IPS DF 6.9 (cell line): Measurements from ENCODE around the gene UPK3B.
A peak's percentile ranks its signal among the peaks of the same experiment; 100 is the strongest.
"Not testable (repeated sequence)": the region's sequence is repeated elsewhere in the genome, so short reads cannot be mapped to it uniquely, and the experiment has no call there.

ENCODE experiments used
- DNase-seq: peaks from one replicate; pipeline ENCODE4 v3.0.0-alpha.2; 2013; ENCODE audit warnings: low read depth, low spot score
- H3K27ac ChIP-seq: one replicate; pipeline ENCODE4 v1.5.1; 2013; ENCODE audit warnings: low read length, control low read depth
- H3K27me3 ChIP-seq: 2 replicates; pipeline ENCODE4 v1.6.1; 2013; ENCODE audit warnings: mild to moderate bottlenecking, low read length; ENCODE audit not compliant: control insufficient read depth, insufficient read depth
- H3K36me3 ChIP-seq: 2 replicates; pipeline ENCODE4 v1.6.1; 2013; ENCODE audit warnings: low read length; ENCODE audit not compliant: control insufficient read depth, insufficient read depth
- H3K4me1 ChIP-seq: 2 replicates; pipeline ENCODE4 v1.6.1; 2013; ENCODE audit warnings: low read length; ENCODE audit not compliant: control insufficient read depth, insufficient read depth
- H3K4me3 ChIP-seq: 2 replicates; pipeline ENCODE4 v1.5.1; 2013; ENCODE audit warnings: mild to moderate bottlenecking, low read length
- H3K9me3 ChIP-seq: 2 replicates; pipeline ENCODE4 v1.6.1; 2013; ENCODE audit warnings: low read length, inconsistent platforms; ENCODE audit not compliant: control insufficient read depth, insufficient read depth
- WGBS: extraction: QIAGEN DNeasy Blood & Tissue Kit; methylation state at CpG from one replicate; pipeline ENCODE4 v1.1.7; 2013; ENCODE audit warnings: mixed read lengths, missing lambda C conversion rate; ENCODE audit not compliant: insufficient read length, insufficient coverage; 5-methylcytosine and 5-hydroxymethylcytosine counted together

The UPK3B gene

DNA sequence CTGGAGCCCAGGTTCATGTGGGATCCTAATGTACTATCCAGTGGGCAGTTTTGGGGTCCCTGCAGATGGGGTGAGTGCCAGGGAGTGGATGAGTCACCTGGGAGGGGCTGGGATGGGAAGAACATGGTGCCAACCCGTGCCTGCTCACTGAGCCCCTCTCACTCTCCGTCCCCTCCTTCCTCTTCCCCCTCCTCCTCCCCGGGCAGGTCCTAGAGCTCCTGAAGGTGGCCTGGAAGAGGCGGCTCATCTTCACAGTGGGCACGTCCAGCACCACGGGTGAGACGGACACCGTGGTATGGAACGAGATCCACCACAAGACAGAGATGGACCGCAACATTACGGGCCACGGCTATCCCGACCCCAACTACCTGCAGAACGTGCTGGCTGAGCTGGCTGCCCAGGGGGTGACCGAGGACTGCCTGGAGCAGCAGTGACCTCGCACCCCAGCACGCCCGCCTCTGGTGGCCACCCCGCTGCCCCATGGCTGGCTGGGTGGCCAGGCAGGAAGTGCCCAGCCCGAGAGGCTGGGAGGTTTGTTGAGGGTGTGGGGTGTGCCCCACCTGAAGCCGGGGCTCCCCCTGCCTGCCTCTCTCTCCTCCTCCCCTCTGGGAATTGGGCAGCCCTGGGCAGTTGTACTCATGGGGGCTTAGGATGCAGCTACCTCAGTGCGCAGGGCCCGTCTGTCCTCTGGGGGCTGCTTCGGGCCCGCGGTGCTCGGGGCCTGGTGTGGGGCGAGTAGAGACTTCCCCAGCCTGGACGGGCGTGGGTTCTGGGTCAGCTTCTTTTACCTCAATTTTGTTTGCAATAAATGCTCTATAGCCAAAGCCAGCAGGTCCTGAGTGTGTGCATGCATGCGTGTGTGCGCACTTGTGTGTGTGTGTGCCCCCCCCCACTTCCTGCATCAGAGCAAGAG is 4.9 kb upstream of the UPK3B start:
- Histone ChIP-seq H3K4me3 (no peak overlapping the region), H3K9me3 (no peaks in the 10 kb centered on the region), H3K4me1 (peaks cover 2% of the 10 kb centered on the region; the same call in 1 of the 2 replicates), H3K27ac (no peak overlapping the region), H3K36me3 (peaks cover 13% of the 10 kb centered on the region; the same call in 1 of the 2 replicates), H3K27me3 (no peaks in the 10 kb centered on the region)
- DNase-seq: no peak
- no CpG with 5 or more reads among the region's 32 CpGs for WGBS

DNA sequence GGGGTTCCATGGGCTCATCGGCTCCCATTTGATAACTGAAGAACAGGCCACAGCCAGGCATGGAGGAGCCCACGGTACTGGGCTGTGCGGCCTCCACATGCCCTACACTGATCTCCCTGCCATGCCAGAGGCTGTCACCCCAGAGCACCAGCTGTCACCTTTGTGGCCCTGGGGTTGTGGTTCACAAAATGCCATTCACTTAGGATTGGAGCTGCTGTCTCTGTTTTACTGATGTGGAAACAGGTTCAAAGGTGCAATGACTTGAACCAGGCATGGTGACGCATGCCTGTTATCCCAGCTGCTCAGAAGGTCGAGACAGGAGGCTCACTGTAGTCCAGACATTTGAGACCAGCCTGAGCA is 4.3 kb upstream of the UPK3B start:
- no peak overlapping the region for H3K27ac ChIP-seq
- DNase-seq: no peak
- no peaks in the 10 kb centered on the region for H3K9me3 ChIP-seq
- H3K36me3 ChIP-seq: peaks cover 11% of the 10 kb centered on the region; the same call in 1 of the 2 replicates
- H3K4me1 ChIP-seq: peaks cover 2% of the 10 kb centered on the region; the same call in 1 of the 2 replicates
- no peaks in the 10 kb centered on the region for H3K27me3 ChIP-seq
- no CpG with 5 or more reads among the region's 5 CpGs for WGBS
- H3K4me3 ChIP-seq: no peak overlapping the region

DNA sequence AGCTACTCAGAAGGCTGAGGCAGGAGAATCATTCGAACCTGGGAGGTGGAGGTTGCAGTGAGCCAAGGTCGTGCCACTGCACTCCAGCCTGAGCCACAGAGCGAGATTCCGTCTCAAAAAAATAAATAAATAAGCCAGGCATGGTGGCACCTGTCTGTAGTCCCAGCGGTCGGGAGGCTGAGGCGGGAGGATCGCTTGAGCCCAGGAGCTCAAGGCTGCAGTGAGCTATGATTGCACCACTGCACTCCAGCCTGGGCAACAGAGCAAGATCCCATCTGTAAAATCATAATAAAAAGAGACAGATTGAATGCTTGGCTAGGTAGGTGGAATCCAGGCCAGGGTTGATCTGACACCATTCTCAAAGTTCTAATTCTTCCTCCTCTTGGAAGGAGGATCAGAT is 3.7 kb upstream of the UPK3B start:
- not testable (repeated sequence) for DNase-seq, H3K27me3 ChIP-seq, H3K4me1 ChIP-seq, H3K4me3 ChIP-seq, H3K27ac ChIP-seq, H3K9me3 ChIP-seq
- peaks cover 11% of the 10 kb centered on the region; the same call in 1 of the 2 replicates for H3K36me3 ChIP-seq
- no CpG with 5 or more reads among the region's 8 CpGs for WGBS

DNA sequence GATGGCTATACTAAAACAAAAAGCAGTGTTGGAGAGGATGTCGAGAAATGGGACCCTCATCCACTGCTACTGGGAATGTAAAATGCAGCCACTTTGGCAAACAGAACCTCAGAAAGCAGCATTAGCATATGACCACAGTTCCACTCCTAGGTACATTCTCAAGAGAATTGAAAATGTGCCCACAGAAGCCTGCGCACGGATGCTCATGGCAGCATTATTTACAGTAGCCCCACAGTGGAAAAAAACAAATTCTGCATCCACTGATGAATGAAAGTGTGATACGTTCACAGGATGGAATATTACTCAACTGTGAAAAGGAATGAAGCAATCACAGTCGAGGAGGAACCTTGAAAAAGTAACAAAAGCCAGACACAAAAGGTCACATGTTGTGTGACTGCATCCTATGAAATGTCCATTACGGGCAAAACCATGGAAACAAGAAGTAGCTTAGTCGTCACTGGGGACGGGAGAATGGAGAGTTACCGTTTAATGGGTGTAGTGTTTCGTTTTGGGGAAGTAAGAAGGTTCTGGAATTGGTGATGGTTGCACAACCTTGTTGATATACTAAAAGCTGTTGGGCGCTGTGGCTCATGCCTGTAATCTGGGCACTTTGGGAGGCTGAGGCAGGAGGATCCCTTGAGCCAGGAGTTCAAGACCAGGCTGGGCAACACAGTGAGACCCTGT is 2.5 kb upstream of the UPK3B start:
- DNase-seq: no peak
- Histone ChIP-seq H3K36me3 (peaks cover 6% of the 10 kb centered on the region; the same call in 1 of the 2 replicates), H3K27me3 (no peaks in the 10 kb centered on the region), H3K9me3 (no peaks in the 10 kb centered on the region), H3K27ac (no peak overlapping the region), H3K4me3 (no peak overlapping the region), H3K4me1 (peaks cover 2% of the 10 kb centered on the region; the same call in 1 of the 2 replicates)
- 100% methylated on average over 4 of the region's 11 CpGs for WGBS

DNA sequence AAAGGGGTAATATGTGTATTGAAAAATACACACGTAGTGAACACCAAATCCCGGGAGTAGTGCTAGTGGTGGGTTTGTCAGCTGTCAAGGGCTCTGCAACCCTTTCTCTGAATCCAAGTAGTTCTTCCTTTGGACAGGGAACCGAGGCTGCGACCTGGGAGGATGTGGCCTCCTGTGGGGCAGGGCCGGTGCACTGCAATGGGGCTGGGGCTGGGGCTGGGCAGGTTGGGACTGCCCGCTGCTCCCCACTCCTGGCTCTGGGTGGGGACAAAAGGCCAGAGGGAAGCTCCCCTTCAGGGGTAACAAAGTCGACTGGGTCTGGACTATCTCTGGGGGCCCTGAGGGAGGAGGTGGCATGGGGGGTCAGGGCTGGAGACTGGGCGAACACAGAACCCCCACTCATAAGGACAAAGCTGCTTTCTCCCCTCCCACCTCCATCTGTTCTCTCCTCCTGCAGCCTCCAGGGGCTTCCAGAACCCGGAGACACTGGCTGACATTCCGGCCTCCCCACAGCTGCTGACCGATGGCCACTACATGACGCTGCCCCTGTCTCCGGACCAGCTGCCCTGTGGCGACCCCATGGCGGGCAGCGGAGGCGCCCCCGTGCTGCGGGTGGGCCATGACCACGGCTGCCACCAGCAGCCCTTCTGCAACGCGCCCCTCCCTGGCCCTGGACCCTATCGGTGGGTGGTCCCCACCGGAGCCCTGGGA is 1.0 kb downstream of the UPK3B start:
- H3K9me3 ChIP-seq, H3K27me3 ChIP-seq, H3K4me3 ChIP-seq, H3K27ac ChIP-seq, H3K36me3 ChIP-seq, H3K4me1 ChIP-seq, DNase-seq: not testable (repeated sequence)
- no CpG with 5 or more reads among the region's 24 CpGs for WGBS

DNA sequence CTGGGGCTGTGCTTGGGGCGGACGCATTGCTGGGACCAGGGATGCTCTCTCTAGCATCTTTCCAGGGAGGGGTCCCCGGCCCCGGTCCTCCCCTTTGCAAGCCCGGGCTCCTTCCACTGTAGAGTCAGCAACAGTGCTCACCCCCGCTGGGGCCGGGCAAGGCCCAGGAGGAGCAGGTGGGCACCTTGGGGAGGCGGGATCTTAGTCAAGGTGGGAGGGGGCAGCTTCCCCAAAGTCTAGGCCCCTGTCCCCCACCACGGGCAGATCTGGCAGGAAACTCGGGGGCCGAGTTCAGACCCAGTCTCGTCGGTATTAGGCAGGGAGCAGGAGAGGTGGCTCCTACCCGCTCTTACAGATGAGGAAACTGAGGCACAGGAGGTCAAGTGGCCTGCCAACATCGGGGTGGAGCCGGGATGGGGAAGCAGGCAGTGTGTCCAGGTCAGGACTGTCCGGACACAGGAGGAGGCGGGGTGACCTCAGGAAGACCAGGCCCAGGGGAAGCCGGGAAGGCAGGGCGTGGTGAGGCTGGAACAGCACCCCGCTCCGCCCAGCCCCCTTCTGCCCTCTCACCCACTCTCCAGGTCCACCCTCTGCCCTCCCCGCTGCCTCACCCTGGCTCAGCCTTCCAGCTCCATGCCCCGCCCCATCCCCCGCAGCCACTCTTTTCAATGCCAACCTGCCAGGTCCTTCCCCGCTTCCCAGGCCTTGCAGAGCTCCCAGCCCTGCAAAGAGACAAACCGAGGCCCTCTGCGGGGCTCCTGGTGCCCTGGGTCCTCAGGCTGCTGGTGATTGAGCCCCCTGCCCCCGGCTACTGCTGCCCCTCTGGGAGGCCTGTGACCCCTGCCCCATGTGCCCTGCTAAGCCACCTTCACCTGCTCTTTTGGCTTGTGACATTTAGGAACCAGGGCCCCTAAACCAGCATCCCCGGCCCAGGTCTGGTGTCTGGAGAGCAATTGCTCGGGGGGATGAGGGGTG is 1.8 kb downstream of the UPK3B start:
- H3K4me1 ChIP-seq, H3K27me3 ChIP-seq, H3K9me3 ChIP-seq, DNase-seq, H3K4me3 ChIP-seq, H3K36me3 ChIP-seq, H3K27ac ChIP-seq: not testable (repeated sequence)
- WGBS: no CpG with 5 or more reads among the region's 31 CpGs

DNA sequence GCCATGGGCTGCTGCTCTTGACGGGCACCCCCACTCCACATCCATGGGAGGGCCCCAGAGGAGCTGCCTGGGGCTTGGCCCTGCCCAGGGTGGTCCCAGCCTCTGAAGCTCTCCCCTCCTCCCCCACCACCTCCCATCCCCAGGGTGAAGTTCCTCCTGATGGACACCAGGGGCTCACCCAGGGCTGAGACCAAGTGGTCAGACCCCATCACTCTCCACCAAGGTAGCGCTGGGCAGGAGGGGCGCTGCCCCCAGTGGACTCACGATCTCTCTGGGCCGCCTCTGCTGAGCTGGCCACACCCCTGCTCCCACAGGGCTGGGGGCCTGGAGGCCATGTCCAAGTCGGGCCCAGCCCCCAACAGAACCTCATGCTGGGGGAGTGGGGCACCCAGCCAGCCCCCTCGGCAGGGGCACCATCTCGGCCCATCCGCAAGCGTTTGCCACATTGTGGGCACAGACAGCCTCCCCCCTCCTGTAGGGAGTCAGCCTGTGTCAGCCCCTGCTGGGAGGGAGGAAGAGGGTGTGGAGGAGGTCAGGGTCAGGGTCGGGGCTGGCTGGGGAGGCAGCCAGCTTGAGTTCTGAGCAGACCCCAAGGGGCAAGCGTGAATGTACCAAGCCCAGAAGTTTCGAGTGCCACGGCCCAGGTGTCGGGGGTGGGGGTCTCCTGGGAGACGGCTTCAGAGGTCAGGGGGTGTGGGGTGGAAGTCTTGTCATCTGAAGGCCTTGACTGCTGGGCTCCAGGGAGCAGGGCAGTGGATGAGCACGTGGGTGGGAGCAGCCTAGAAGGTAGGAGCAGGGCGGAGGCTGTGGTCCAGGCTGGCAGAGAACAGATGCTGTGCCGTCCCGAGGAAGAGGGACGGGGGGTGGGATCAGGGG is 2.8 kb downstream of the UPK3B start:
- Histone ChIP-seq H3K4me1 (peaks cover 2% of the 10 kb centered on the region; the same call in 1 of the 2 replicates), H3K4me3 (no peak overlapping the region), H3K27ac (no peak overlapping the region), H3K36me3 (no peaks in the 10 kb centered on the region), H3K9me3 (no peaks in the 10 kb centered on the region), H3K27me3 (no peaks in the 10 kb centered on the region)
- WGBS: no CpG with 5 or more reads among the region's 21 CpGs
- peak; percentile 31 for DNase-seq

DNA sequence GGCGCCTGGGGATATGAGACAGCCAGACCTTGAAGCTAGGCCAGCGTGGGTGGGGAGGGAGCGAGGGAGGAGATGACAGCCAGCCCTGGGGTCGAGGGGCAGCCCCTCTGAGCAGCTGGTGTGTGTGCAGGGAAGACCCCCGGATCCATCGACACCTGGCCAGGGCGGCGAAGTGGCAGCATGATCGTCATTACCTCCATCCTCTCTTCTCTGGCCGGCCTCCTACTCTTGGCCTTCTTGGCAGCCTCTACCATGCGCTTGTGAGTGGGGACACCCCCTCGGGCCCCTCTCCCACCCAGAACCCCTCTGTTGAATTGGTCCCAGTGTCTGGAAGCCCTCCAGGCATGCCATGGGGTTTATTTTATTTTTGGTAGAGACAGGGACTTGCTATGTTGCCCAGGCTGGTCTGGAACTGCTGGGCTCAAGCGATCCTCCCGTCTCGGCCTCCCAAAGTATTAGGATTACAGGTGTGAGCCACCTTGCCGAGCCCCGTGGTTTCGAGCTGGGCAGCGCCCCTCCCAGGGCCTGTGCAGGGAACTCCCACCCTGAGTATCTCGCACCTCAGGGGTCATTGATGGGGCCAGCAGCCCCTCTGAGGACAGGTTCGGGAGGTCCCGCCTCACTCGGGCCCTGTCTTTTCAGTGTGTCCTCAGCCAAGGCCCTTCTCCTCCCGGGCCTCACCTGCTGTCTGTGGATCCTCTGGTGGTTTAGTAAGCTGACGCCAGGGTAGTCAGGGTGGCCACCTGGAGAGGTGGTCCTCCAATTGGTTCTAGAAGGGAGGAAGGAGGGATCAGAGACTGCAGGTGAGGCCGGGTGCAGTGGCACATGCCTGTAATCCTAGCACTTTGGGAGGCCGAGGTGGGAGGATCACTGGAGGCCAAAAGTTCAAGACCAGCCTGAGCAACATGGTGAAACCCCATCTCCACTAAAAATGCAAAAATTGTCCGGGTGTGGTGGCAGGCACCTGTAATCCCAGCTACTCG is 3.8 kb downstream of the UPK3B start:
- H3K27me3 ChIP-seq: no peaks in the 10 kb centered on the region
- no peaks in the 10 kb centered on the region for H3K9me3 ChIP-seq
- H3K36me3 ChIP-seq: no peaks in the 10 kb centered on the region
- DNase-seq: no peak
- WGBS: no CpG with 5 or more reads among the region's 29 CpGs
- peaks cover 2% of the 10 kb centered on the region; the same call in 1 of the 2 replicates for H3K4me1 ChIP-seq
- H3K27ac ChIP-seq: no peak overlapping the region
- no peak overlapping the region for H3K4me3 ChIP-seq
